IMR-90 (cell line): ENCODE data around the gene FNDC10. TPM values are rescaled to one million over a fixed set of nuclear protein-coding genes. Genes with fewer than 3 reads are reported as not detected.

ENCODE experiments used
- ATAC-seq: fragments of 200-7000 bp; cut with Tn5 transposase; 2 replicates; pipeline ENCODE4 v1.9.1; 2020; ENCODE audit warnings: low read depth, mild to moderate bottlenecking, moderate library complexity
- BruUV-seq: library from RNA; stranded (reverse); fragments of 400-500 nt; replicated peaks from 2 replicates; lab custom pipeline; 2021; lab: Mats Ljungman, UMichigan
- CTCF ChIA-PET: fragments of 300-600 bp; formaldehyde crosslinking; extraction: SDS; loops from one replicate; lab custom pipeline; 2021; ENCODE audit warnings: antibody characterized with exemption; lab: Yijun Ruan, JAX
- POLR2A ChIA-PET: fragments of 300-600 bp; sonication (Branson Sonifier 250); formaldehyde crosslinking; loops from one replicate; lab custom pipeline; 2022; ENCODE audit warnings: antibody characterized with exemption; ENCODE audit not compliant: unreplicated experiment; lab: Charles Lee
- DNase-seq: peaks from one replicate; pipeline ENCODE4 v3.0.0; 2013
- H2AFZ ChIP-seq: replicated peaks from 2 replicates; pipeline ENCODE3; 2013; ENCODE audit warnings: low read length, mild to moderate bottlenecking; ENCODE audit not compliant: poor library complexity
- H2AK5ac ChIP-seq: 2 replicates; pipeline ENCODE4 v1.6.1; 2013; ENCODE audit warnings: low read depth, low read length, inconsistent platforms
- H2AK9ac ChIP-seq: replicated peaks from 2 replicates; pipeline ENCODE3; 2013; ENCODE audit warnings: mild to moderate bottlenecking, low read depth, low read length, moderate library complexity; ENCODE audit not compliant: poor library complexity
- H2BK120ac ChIP-seq: 2 replicates; pipeline ENCODE4 v1.6.1; 2013; ENCODE audit warnings: low read depth, low read length, inconsistent platforms
- H2BK15ac ChIP-seq: 3 replicates; pipeline ENCODE4 v1.6.1; 2013; ENCODE audit warnings: low read depth, low read length, inconsistent platforms
- H2BK20ac ChIP-seq: 2 replicates; pipeline ENCODE4 v1.6.1; 2013; ENCODE audit warnings: low read depth, mild to moderate bottlenecking, inconsistent platforms, low read length, moderate library complexity
- H2BK5ac ChIP-seq: 2 replicates; pipeline ENCODE4 v1.6.1; 2013; ENCODE audit warnings: mild to moderate bottlenecking, low read depth, low read length, inconsistent platforms; ENCODE audit not compliant: poor library complexity, severe bottlenecking
- H3K14ac ChIP-seq: replicated peaks from 2 replicates; pipeline ENCODE4 v1.6.1; 2013; ENCODE audit warnings: low read depth, low read length, inconsistent platforms
- H3K18ac ChIP-seq: 2 replicates; pipeline ENCODE4 v1.6.1; 2013; ENCODE audit warnings: low read depth, low read length, control low read depth
- H3K23ac ChIP-seq: 2 replicates; pipeline ENCODE4 v1.6.1; 2013; ENCODE audit warnings: low read depth, low read length, inconsistent platforms
- H3K27ac ChIP-seq: 2 replicates; pipeline ENCODE4 v1.5.1; 2013; ENCODE audit warnings: mild to moderate bottlenecking, control low read depth, low read length; ENCODE audit not compliant: insufficient read depth
- H3K27me3 ChIP-seq: 2 replicates; pipeline ENCODE4 v1.6.1; 2013; ENCODE audit warnings: low read length; ENCODE audit not compliant: control insufficient read depth, insufficient read depth
- H3K36me3 ChIP-seq: 2 replicates; pipeline ENCODE4 v1.6.1; 2013; ENCODE audit warnings: low read length, mixed read lengths; ENCODE audit not compliant: control insufficient read depth, insufficient read depth
- H3K4ac ChIP-seq: 2 replicates; pipeline ENCODE4 v1.6.1; 2013; ENCODE audit warnings: low read depth, low read length, inconsistent platforms
- H3K4me1 ChIP-seq: 2 replicates; pipeline ENCODE4 v1.6.1; 2013; ENCODE audit warnings: low read length, mixed read lengths; ENCODE audit not compliant: control insufficient read depth, insufficient read depth
- H3K4me2 ChIP-seq: 2 replicates; pipeline ENCODE4 v1.6.1; 2013; ENCODE audit warnings: low read depth, mild to moderate bottlenecking, control low read depth, low read length, moderate library complexity
- H3K4me3 ChIP-seq: 2 replicates; pipeline ENCODE4 v1.5.1; 2013; ENCODE audit warnings: low read depth, mild to moderate bottlenecking, control low read depth, low read length, moderate library complexity; ENCODE audit not compliant: insufficient read depth
- H3K56ac ChIP-seq: 2 replicates; pipeline ENCODE4 v1.6.1; 2013; ENCODE audit warnings: low read length, inconsistent platforms; ENCODE audit not compliant: insufficient read depth; ENCODE audit errors: extremely low read depth
- H3K79me1 ChIP-seq, 2 experiments: 2 replicates each; pipeline ENCODE4 v1.6.1; 2013; ENCODE audit warnings: low read length in 2 of 2, inconsistent platforms in 1 of 2, low read depth in 1 of 2
- H3K9ac ChIP-seq: 2 replicates; pipeline ENCODE4 v1.6.1; 2013; ENCODE audit warnings: low read depth, low read length, control low read depth
- H3K9me1 ChIP-seq: 2 replicates; pipeline ENCODE4 v1.6.1; 2013; ENCODE audit warnings: low read length, inconsistent platforms; ENCODE audit not compliant: insufficient read depth
- H3K9me3 ChIP-seq: 2 replicates; pipeline ENCODE4 v1.6.1; 2013; ENCODE audit warnings: low read length; ENCODE audit not compliant: control insufficient read depth, insufficient read depth
- H4K20me1 ChIP-seq: 2 replicates; pipeline ENCODE4 v1.6.1; 2013; ENCODE audit warnings: low read length, inconsistent platforms; ENCODE audit not compliant: insufficient read depth
- H4K5ac ChIP-seq: 2 replicates; pipeline ENCODE4 v1.6.1; 2013; ENCODE audit warnings: mild to moderate bottlenecking, low read depth, low read length, control low read depth
- H4K8ac ChIP-seq, 2 experiments: 2 replicates each; pipeline ENCODE4 v1.6.1; 2013; ENCODE audit warnings: low read depth in 2 of 2, low read length in 2 of 2, control low read depth in 1 of 2, inconsistent platforms in 1 of 2
- H4K91ac ChIP-seq: 2 replicates; pipeline ENCODE4 v1.6.1; 2013; ENCODE audit warnings: low read depth, low read length, inconsistent platforms; ENCODE audit not compliant: insufficient read depth
- MXI1 ChIP-seq: IDR thresholded peaks from 2 replicates; pipeline ENCODE4 v1.6.1; 2012; ENCODE audit warnings: low read depth, mild to moderate bottlenecking, low read length, moderate library complexity, borderline replicate concordance
- NFE2L2 ChIP-seq: fragments of 150-350 bp; IDR thresholded peaks from 2 replicates; pipeline ENCODE4 v1.6.1; 2016; ENCODE audit warnings: low read depth, mild to moderate bottlenecking, low read length
- POLR2A ChIP-seq: IDR thresholded peaks from 2 replicates; pipeline ENCODE4 v1.6.1; 2012; ENCODE audit warnings: mild to moderate bottlenecking, low read depth, low read length
- RAD21 ChIP-seq: IDR thresholded peaks from 2 replicates; pipeline ENCODE4 v1.6.1; 2012; ENCODE audit warnings: low read length, improper control_type of control experiment
- RCOR1 ChIP-seq: IDR thresholded peaks from 2 replicates; pipeline ENCODE4 v1.6.1; 2012; ENCODE audit warnings: mild to moderate bottlenecking, low read length, improper control_type of control experiment; ENCODE audit not compliant: insufficient replicate concordance
- RFX5 ChIP-seq: IDR thresholded peaks from 2 replicates; pipeline ENCODE4 v1.8.0; 2012; ENCODE audit warnings: low read depth, mild to moderate bottlenecking, low read length, moderate library complexity
- SMC3 ChIP-seq: fragments of 150-350 bp; IDR thresholded peaks from 2 replicates; pipeline ENCODE4 v1.6.1; 2016; ENCODE audit warnings: low read depth, mild to moderate bottlenecking, antibody characterized with exemption, low read length, moderate library complexity
- WGBS, 2 experiments: methylation state at CpG; one replicate each; pipeline versions ENCODE4 v1.1.5 to v1.1.7; 2013; ENCODE audit warnings: missing lambda C conversion rate in 2 of 2; ENCODE audit not compliant: insufficient read length in 1 of 2; ENCODE audit errors: extremely low coverage in 2 of 2; 5-methylcytosine and 5-hydroxymethylcytosine counted together
- dilution Hi-C: fragments of 300-500 bp; cut with HindIII; formaldehyde crosslinking; loops from one replicate; pipeline ENCODE4 v1.14.3; 2018; ENCODE audit warnings: low sequenced_read_pairs; ENCODE audit not compliant: unreplicated experiment
- in situ Hi-C: fragments of 300-500 bp; cut with MboI; formaldehyde crosslinking; loops from 3 replicates; pipeline ENCODE4 v1.14.3; 2019; ENCODE audit warnings: low sequenced_read_pairs, inconsistent platforms, mixed read lengths
- intact Hi-C: fragments of 100-400 bp; cut with micrococcal nuclease; formaldehyde crosslinking; loops from 2 replicates; pipeline ENCODE4 v1.10.0; 2022
- polyA plus RNA-seq, 3 experiments: library from polyadenylated mRNA; depleted of rRNA; stranded (reverse); fragments of >200 nt; gene quantifications; 2 replicates each; pipeline ENCODE4 v1.2.3, GENCODE V29; 2012; ENCODE audit warnings: low replicate concordance in 1 of 3
- total RNA-seq: library from RNA; depleted of rRNA; stranded (reverse); fragments of >200 nt; gene quantifications from 2 replicates; pipeline ENCODE4 v1.2.3, GENCODE V29; 2012
- TF ChIP-seq, protein P1 (sequence below): conservative IDR thresholded peaks from 2 replicates; pipeline ENCODE4 v1.5.1; 2012; ENCODE audit warnings: mild to moderate bottlenecking, low read depth, low read length, improper control_type of control experiment

FNDC10 gene
- total and polyA plus RNA-seq, 2 of the 4 experiments (the other 2 are of a cell fraction) = 0.36 to 5.8 TPM

- dilution Hi-C loops = no loop called here
- Histone ChIP-seq H2AFZ (no peak overlapping the region), H3K4me1 (peaks cover 8% of the 10 kb centered on the region; the same call in 1 of the 2 replicates), H3K27ac (no peak overlapping the region), H2BK15ac (no peak overlapping the region), H2BK20ac (no peak overlapping the region), H3K79me1 (peaks cover 16 to 84% of the 10 kb centered on the region in 2 experiments), H3K4me3 (no peak overlapping the region), H4K91ac (no peak overlapping the region), H2BK5ac (no peak overlapping the region), H3K9me3 (no peaks in the 10 kb centered on the region), H3K14ac (no peak overlapping the region), H3K56ac (no peak overlapping the region), H4K5ac (no peak overlapping the region), H3K23ac (peak overlapping the region; percentile 24; the same call in 1 of the 2 replicates), H2AK9ac (no peak overlapping the region), H3K36me3 (peaks cover 8% of the 10 kb centered on the region; the same call in 1 of the 2 replicates), H2BK120ac (no peak overlapping the region), H3K4ac (no peak overlapping the region), H3K18ac (no peak overlapping the region), H3K9ac (no peak overlapping the region), H3K27me3 (no peaks in the 10 kb centered on the region), H3K4me2 (no peak overlapping the region), H4K20me1 (peaks cover 50% of the 10 kb centered on the region), H2AK5ac (no peak overlapping the region), H3K9me1 (peaks cover 13% of the 10 kb centered on the region), H4K8ac (no peak overlapping the region)
- peak; percentile 18; the same call in 1 of the 2 replicates for ATAC-seq
- POLR2A ChIA-PET = no interaction called here
- DNase-seq = peak; percentile 36
- no TSS peak for BruUV-seq
- intact Hi-C loops = no loop called here
- no CpG with 5 or more reads among the region's 15 CpGs for WGBS, 2 experiments
- in situ Hi-C loops = no loop called here
- CTCF ChIA-PET = no interaction called here
- TF ChIP-seq RFX5 (no peak), NFE2L2 (no peak), SMC3 (no peak), MXI1 (no peak), POLR2A (no peak), RAD21 (0 out of 2 replicates have a peak, but pooled peaks have one; percentile 10), RCOR1 (no peak)
- TF ChIP-seq, protein P1, sequence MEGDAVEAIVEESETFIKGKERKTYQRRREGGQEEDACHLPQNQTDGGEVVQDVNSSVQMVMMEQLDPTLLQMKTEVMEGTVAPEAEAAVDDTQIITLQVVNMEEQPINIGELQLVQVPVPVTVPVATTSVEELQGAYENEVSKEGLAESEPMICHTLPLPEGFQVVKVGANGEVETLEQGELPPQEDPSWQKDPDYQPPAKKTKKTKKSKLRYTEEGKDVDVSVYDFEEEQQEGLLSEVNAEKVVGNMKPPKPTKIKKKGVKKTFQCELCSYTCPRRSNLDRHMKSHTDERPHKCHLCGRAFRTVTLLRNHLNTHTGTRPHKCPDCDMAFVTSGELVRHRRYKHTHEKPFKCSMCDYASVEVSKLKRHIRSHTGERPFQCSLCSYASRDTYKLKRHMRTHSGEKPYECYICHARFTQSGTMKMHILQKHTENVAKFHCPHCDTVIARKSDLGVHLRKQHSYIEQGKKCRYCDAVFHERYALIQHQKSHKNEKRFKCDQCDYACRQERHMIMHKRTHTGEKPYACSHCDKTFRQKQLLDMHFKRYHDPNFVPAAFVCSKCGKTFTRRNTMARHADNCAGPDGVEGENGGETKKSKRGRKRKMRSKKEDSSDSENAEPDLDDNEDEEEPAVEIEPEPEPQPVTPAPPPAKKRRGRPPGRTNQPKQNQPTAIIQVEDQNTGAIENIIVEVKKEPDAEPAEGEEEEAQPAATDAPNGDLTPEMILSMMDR = peak; percentile 43
Measured at GRCh38 chr1:1550591-1551432, 49.1 kb downstream of the FNDC10 start.
